ENCODE measurements around the gene EIF3J.
"Not testable (repeated sequence)": the region's sequence is repeated elsewhere in the genome, so short reads cannot be mapped to it uniquely, and the experiment has no call there.

Gene EIF3J

GRCh38 chr15:44541282-44541958 lies 4.5 kb downstream of the EIF3J start:
- Histone ChIP-seq H3K4ac (ENCODE audit: low read depth, low read length) (no peak overlapping the region), H3K36me3 (ENCODE audit: control insufficient read depth in 1 of 2, insufficient read depth in 2 of 2, low read length in 2 of 2) (peaks cover 5% of the 10 kb centered on the region in 2 experiments)
- WGBS (ENCODE audit: extremely low coverage, insufficient coverage, insufficient read length) = no CpG with 5 or more reads among the region's 4 CpGs

DNA sequence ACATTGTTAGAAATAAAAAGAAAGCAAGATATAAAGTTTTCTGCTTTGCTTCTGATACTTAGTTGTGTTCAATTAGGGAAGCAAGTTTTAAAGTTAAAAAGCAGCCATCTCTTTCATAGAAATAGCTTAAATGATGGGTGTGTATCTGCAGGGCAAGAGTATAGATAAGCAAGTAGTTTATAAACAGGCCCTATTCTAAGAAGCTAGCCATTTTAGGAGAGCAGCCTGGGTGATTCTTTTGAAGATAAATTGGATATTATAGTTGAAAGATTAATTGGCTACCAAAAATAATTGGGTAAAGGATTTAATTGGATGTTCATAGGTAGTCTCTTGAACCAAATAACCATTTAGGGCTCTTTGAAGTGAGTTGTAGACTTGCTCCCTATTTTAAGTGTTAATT lies 5.6 kb downstream of the EIF3J start:
- no peaks in the 10 kb centered on the region for H3K9me3 ChIP-seq (ENCODE audit: insufficient read depth, low read depth, low read length)
- H3K18ac ChIP-seq (ENCODE audit: low read length) = no peak overlapping the region
- H2AFZ ChIP-seq (ENCODE audit: insufficient read depth, low read length, poor library complexity) = no peak overlapping the region

More at GRCh38 chr15:44541282-44541958, 4.5 kb downstream of the EIF3J start:
- H2AFZ ChIP-seq (ENCODE audit: insufficient read depth, low read length, poor library complexity) = no peak overlapping the region
- no peaks in the 10 kb centered on the region for H3K9me3 ChIP-seq (ENCODE audit: insufficient read depth, low read depth, low read length)
- H3K27me3 ChIP-seq (ENCODE audit: insufficient read depth, low read length) = no peaks in the 10 kb centered on the region
- peaks cover 0 to 1% of the 10 kb centered on the region in 2 experiments for H3K4me1 ChIP-seq (ENCODE audit: control insufficient read depth in 1 of 2, insufficient read depth in 2 of 2, low read length in 2 of 2)
- H3K9ac ChIP-seq (ENCODE audit: low read length) = no peak overlapping the region
- H3K27ac ChIP-seq (ENCODE audit: low read depth, low read length) = no peak overlapping the region
- peaks cover 8% of the 10 kb centered on the region for H3K79me1 ChIP-seq (ENCODE audit: low read length)
- H3K18ac ChIP-seq (ENCODE audit: low read length) = no peak overlapping the region
- H2BK12ac ChIP-seq (ENCODE audit: low read length) = no peak overlapping the region
- H4K12ac ChIP-seq (ENCODE audit: low read depth, low read length) = no peak overlapping the region
- H4K91ac ChIP-seq (ENCODE audit: low read depth, low read length) = no peak overlapping the region
- H3K14ac ChIP-seq (ENCODE audit: low read length) = no peak overlapping the region
- H3K4me3 ChIP-seq (ENCODE audit: low read depth, low read length) = no peak overlapping the region
- H2AK5ac ChIP-seq (ENCODE audit: low read length) = no peak overlapping the region
- no peak overlapping the region for H2BK120ac ChIP-seq (ENCODE audit: insufficient read depth, low read length, poor library complexity)
- peak in 1 of 2 donors; percentile 33 for DNase-seq
- peaks cover 12% of the 10 kb centered on the region for H3K79me2 ChIP-seq (ENCODE audit: control insufficient read depth, insufficient read depth, low read length, poor library complexity)
- H3K23ac ChIP-seq (ENCODE audit: low read length) = no peak overlapping the region
- H3K4me2 ChIP-seq (ENCODE audit: low read length) = no peak overlapping the region
- no peak overlapping the region for H4K8ac ChIP-seq (ENCODE audit: low read depth, low read length)
- no peak overlapping the region for H2BK5ac ChIP-seq (ENCODE audit: low read depth, low read length, poor library complexity)

GRCh38 chr15:44544745-44545144 lies 7.8 kb downstream of the EIF3J start:
- not testable (repeated sequence) for H3K4me3 ChIP-seq (ENCODE audit: low read depth, low read length); H3K79me2 ChIP-seq (ENCODE audit: control insufficient read depth, insufficient read depth, low read length, poor library complexity); H3K9ac ChIP-seq (ENCODE audit: low read length); H2AK5ac ChIP-seq (ENCODE audit: low read length); H2BK12ac ChIP-seq (ENCODE audit: low read length); H3K27ac ChIP-seq (ENCODE audit: low read depth, low read length); H4K8ac ChIP-seq (ENCODE audit: low read depth, low read length); H4K91ac ChIP-seq (ENCODE audit: low read depth, low read length); H3K14ac ChIP-seq (ENCODE audit: low read length); H3K27me3 ChIP-seq (ENCODE audit: insufficient read depth, low read length); H3K36me3 ChIP-seq (ENCODE audit: control insufficient read depth in 1 of 2, insufficient read depth in 2 of 2, low read length in 2 of 2); H2BK120ac ChIP-seq (ENCODE audit: insufficient read depth, low read length, poor library complexity); H3K4me2 ChIP-seq (ENCODE audit: low read length); H4K12ac ChIP-seq (ENCODE audit: low read depth, low read length); H3K23ac ChIP-seq (ENCODE audit: low read length); H3K18ac ChIP-seq (ENCODE audit: low read length); H2BK5ac ChIP-seq (ENCODE audit: low read depth, low read length, poor library complexity); H3K4me1 ChIP-seq (ENCODE audit: control insufficient read depth in 1 of 2, insufficient read depth in 2 of 2, low read length in 2 of 2); H3K9me3 ChIP-seq (ENCODE audit: insufficient read depth, low read depth, low read length); H2AFZ ChIP-seq (ENCODE audit: insufficient read depth, low read length, poor library complexity); H3K79me1 ChIP-seq (ENCODE audit: low read length); H3K4ac ChIP-seq (ENCODE audit: low read depth, low read length)
- WGBS (ENCODE audit: extremely low coverage, insufficient coverage, insufficient read length) = no CpG with 5 or more reads among the region's 5 CpGs
- DNase-seq = peak in 1 of 2 donors; percentile 10

More for the DNA sequence above, 5.6 kb downstream of the EIF3J start:
- Histone ChIP-seq H3K27ac (ENCODE audit: low read depth, low read length) (no peak overlapping the region), H3K27me3 (ENCODE audit: insufficient read depth, low read length) (no peaks in the 10 kb centered on the region), H3K79me1 (ENCODE audit: low read length) (no peaks in the 10 kb centered on the region), H3K79me2 (ENCODE audit: control insufficient read depth, insufficient read depth, low read length, poor library complexity) (peaks cover 5% of the 10 kb centered on the region), H2BK5ac (ENCODE audit: low read depth, low read length, poor library complexity) (no peak overlapping the region), H2AK5ac (ENCODE audit: low read length) (no peak overlapping the region), H3K9ac (ENCODE audit: low read length) (no peak overlapping the region), H4K91ac (ENCODE audit: low read depth, low read length) (no peak overlapping the region), H3K4ac (ENCODE audit: low read depth, low read length) (no peak overlapping the region), H2BK12ac (ENCODE audit: low read length) (no peak overlapping the region), H4K12ac (ENCODE audit: low read depth, low read length) (no peak overlapping the region), H3K36me3 (ENCODE audit: control insufficient read depth in 1 of 2, insufficient read depth in 2 of 2, low read length in 2 of 2) (peaks cover 5 to 7% of the 10 kb centered on the region in 2 experiments), H3K14ac (ENCODE audit: low read length) (no peak overlapping the region), H3K23ac (ENCODE audit: low read length) (no peak overlapping the region), H3K4me2 (ENCODE audit: low read length) (no peak overlapping the region), H3K4me1 (ENCODE audit: control insufficient read depth in 1 of 2, insufficient read depth in 2 of 2, low read length in 2 of 2) (peaks cover 0 to 1% of the 10 kb centered on the region in 2 experiments), H2BK120ac (ENCODE audit: insufficient read depth, low read length, poor library complexity) (no peak overlapping the region), H4K8ac (ENCODE audit: low read depth, low read length) (no peak overlapping the region), H3K4me3 (ENCODE audit: low read depth, low read length) (no peak overlapping the region)
- DNase-seq = no peak

GRCh38 chr15:44545913-44546802 lies 9.2 kb downstream of the EIF3J start:
- H3K79me1 ChIP-seq (ENCODE audit: low read length) = no peaks in the 10 kb centered on the region
- no peak overlapping the region for H2BK5ac ChIP-seq (ENCODE audit: low read depth, low read length, poor library complexity)
- H3K18ac ChIP-seq (ENCODE audit: low read length) = no peak overlapping the region
- H3K9me3 ChIP-seq (ENCODE audit: insufficient read depth, low read depth, low read length) = no peaks in the 10 kb centered on the region
- H4K12ac ChIP-seq (ENCODE audit: low read depth, low read length) = no peak overlapping the region
- WGBS (ENCODE audit: extremely low coverage, insufficient coverage, insufficient read length) = no CpG with 5 or more reads among the region's 5 CpGs
- H3K9ac ChIP-seq (ENCODE audit: low read length) = no peak overlapping the region
- H2AFZ ChIP-seq (ENCODE audit: insufficient read depth, low read length, poor library complexity) = no peak overlapping the region
- no peak overlapping the region for H3K23ac ChIP-seq (ENCODE audit: low read length)
- no peak overlapping the region for H4K8ac ChIP-seq (ENCODE audit: low read depth, low read length)
- H2BK120ac ChIP-seq (ENCODE audit: insufficient read depth, low read length, poor library complexity) = no peak overlapping the region
- H3K27me3 ChIP-seq (ENCODE audit: insufficient read depth, low read length) = no peaks in the 10 kb centered on the region
- no peak overlapping the region for H4K91ac ChIP-seq (ENCODE audit: low read depth, low read length)
- H3K27ac ChIP-seq (ENCODE audit: low read depth, low read length) = no peak overlapping the region
- H3K4me1 ChIP-seq (ENCODE audit: control insufficient read depth in 1 of 2, insufficient read depth in 2 of 2, low read length in 2 of 2) = no peaks in the 10 kb centered on the region
- H3K4me2 ChIP-seq (ENCODE audit: low read length) = no peak overlapping the region
- no peak overlapping the region for H2AK5ac ChIP-seq (ENCODE audit: low read length)
- no peak overlapping the region for H3K4me3 ChIP-seq (ENCODE audit: low read depth, low read length)
- DNase-seq = peak; percentile 10 to 20
- peaks cover 2% of the 10 kb centered on the region for H3K79me2 ChIP-seq (ENCODE audit: control insufficient read depth, insufficient read depth, low read length, poor library complexity)
- peaks cover 4 to 5% of the 10 kb centered on the region in 2 experiments for H3K36me3 ChIP-seq (ENCODE audit: control insufficient read depth in 1 of 2, insufficient read depth in 2 of 2, low read length in 2 of 2)
- H3K4ac ChIP-seq (ENCODE audit: low read depth, low read length) = peak overlapping the region; percentile 29
- no peak overlapping the region for H3K14ac ChIP-seq (ENCODE audit: low read length)
- H2BK12ac ChIP-seq (ENCODE audit: low read length) = no peak overlapping the region
